OCI-LY3 (cell line): Measurements from ENCODE around the gene PHYHD1.

Experiments used
- EZH2phosphoT487 ChIP-seq: fragments of 200-600 bp; shearing (Covaris generic); IDR thresholded peaks from 2 replicates; pipeline ENCODE4 v1.6.1; 2018; ENCODE audit warnings: antibody characterized with exemption, mixed run types, low read depth
- TF ChIP-seq, protein P1 (sequence below): fragments of 200-600, 300-600 bp; sonication (generic); IDR thresholded peaks from 2 replicates; pipeline ENCODE4 v1.5.1; 2014; ENCODE audit warnings: antibody characterized with exemption, low read length, low read depth

DNA sequence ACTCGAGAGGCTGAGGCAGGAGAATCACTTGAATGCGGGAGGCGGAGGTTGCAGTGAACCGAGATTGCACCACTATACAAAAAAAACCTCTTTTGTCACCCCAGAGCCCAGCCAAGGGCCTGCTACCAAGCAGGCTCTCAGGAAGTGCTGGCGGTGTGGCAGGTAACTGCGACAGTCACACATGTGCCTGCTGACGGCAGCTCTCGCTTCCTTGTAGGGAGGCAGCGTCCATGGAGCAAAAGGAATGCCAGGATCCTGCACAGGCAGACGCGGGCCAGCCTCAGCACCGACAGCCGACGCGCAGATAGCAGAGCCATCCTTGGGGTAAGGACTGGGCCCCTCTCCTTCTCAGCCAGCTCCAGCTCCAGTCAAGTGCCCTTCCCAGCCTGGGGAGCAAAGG lies 35.0 kb upstream of the PHYHD1 start:
- TF ChIP-seq, protein P1, sequence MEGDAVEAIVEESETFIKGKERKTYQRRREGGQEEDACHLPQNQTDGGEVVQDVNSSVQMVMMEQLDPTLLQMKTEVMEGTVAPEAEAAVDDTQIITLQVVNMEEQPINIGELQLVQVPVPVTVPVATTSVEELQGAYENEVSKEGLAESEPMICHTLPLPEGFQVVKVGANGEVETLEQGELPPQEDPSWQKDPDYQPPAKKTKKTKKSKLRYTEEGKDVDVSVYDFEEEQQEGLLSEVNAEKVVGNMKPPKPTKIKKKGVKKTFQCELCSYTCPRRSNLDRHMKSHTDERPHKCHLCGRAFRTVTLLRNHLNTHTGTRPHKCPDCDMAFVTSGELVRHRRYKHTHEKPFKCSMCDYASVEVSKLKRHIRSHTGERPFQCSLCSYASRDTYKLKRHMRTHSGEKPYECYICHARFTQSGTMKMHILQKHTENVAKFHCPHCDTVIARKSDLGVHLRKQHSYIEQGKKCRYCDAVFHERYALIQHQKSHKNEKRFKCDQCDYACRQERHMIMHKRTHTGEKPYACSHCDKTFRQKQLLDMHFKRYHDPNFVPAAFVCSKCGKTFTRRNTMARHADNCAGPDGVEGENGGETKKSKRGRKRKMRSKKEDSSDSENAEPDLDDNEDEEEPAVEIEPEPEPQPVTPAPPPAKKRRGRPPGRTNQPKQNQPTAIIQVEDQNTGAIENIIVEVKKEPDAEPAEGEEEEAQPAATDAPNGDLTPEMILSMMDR: no peak
- TF ChIP-seq EZH2phosphoT487: no peak
